Measurements from ENCODE around the gene MNT. TPM values are rescaled to one million over a fixed set of nuclear protein-coding genes. Genes with fewer than 3 reads are reported as not detected.
A peak's percentile ranks its signal among the peaks of the same experiment; 100 is the strongest.

The MNT gene
- total and polyA plus RNA-seq, 2 experiments from 2014 or later, result 5.7 to 6.4 TPM

GRCh38 chr17:2336852-2337543 is 63.9 kb downstream of the MNT start, which contains the start of gene SGSM2:
Gene SGSM2 (plus strand): TSS chr17:2337501. CDS start chr17:2337689, 188 bp downstream.
- Mint-ChIP-seq H3K36me3 (ENCODE audit: low read depth) (peaks cover 6% of the 10 kb centered on the region; the same call in 1 of the 3 replicates), H3K27me3 (ENCODE audit: insufficient read depth, low read depth, poor library complexity) (peaks cover 17% of the 10 kb centered on the region), H3K4me1 (peaks cover 5% of the 10 kb centered on the region), H3K4me3 (peak within 1 kb of the TSS; percentile 84; the same call in 2 of the 3 replicates), H3K27ac (peak within 1 kb of the TSS; percentile 99), H3K9me3 (peaks cover 2% of the 10 kb centered on the region; the same call in 1 of the 3 replicates)
- Histone ChIP-seq H4K20me1 (replicated peaks; ENCODE audit: insufficient read depth) (peaks cover 26% of the 10 kb centered on the region), H3K36me3 (ENCODE audit: insufficient read depth) (peaks cover 33% of the 10 kb centered on the region), H3K4me3 (peak within 1 kb of the TSS; percentile 95), H2AFZ (peak within 1 kb of the TSS; percentile 98), H3K9me2 (ENCODE audit: insufficient read depth) (no peaks in the 10 kb centered on the region), H3K4me2 (peak within 1 kb of the TSS; percentile 99), H3F3A (replicated peaks; ENCODE audit: low read depth) (peaks cover 37% of the 10 kb centered on the region), H3K79me2 (replicated peaks; ENCODE audit: insufficient read depth) (peaks cover 56% of the 10 kb centered on the region), H3K27ac (ENCODE audit: low read depth) (0 out of 2 replicates have a peak within 1 kb of the TSS, but pooled peaks have one; percentile 55), H3K27me3 (ENCODE audit: insufficient read depth) (no peaks in the 10 kb centered on the region), H3K4me1 (ENCODE audit: insufficient read depth) (peaks cover 20% of the 10 kb centered on the region)
- peak; percentile 18 for TF ChIP-seq EZH2 (IDR thresholded peaks at IDR 0.05; ENCODE audit: low read depth, unreplicated experiment)
- no peak for TF ChIP-seq STAT1 (IDR thresholded peaks at IDR 0.05; ENCODE audit: unreplicated experiment)
- DNase-seq (ENCODE audit: low spot score) (peak; percentile 51), ATAC-seq (peak; percentile 39)

GRCh38 chr17:2336215-2336851 is 64.5 kb downstream of the MNT start, which contains the start of gene TSR1:
Gene TSR1 (minus strand): TSS chr17:2336457. CDS start chr17:2336427, 30 bp downstream.
- H3K27me3 Mint-ChIP-seq (ENCODE audit: insufficient read depth, low read depth, poor library complexity), result peaks cover 17% of the 10 kb centered on the region
- H3K9me3 Mint-ChIP-seq, result peaks cover 2% of the 10 kb centered on the region; the same call in 1 of the 3 replicates
- peaks cover 63% of the 10 kb centered on the region for H3K79me2 ChIP-seq (replicated peaks; ENCODE audit: insufficient read depth)
- peaks cover 40% of the 10 kb centered on the region for H3K36me3 ChIP-seq (ENCODE audit: insufficient read depth)
- no peak within 1 kb of the TSS; the same call in 2 of the 3 replicates for H3K4me3 Mint-ChIP-seq
- 0 out of 3 replicates have a peak, but pooled peaks cover 2% of the 10 kb centered on the region for H3K36me3 Mint-ChIP-seq (ENCODE audit: low read depth)
- H4K20me1 ChIP-seq (replicated peaks; ENCODE audit: insufficient read depth), result peaks cover 27% of the 10 kb centered on the region
- H3K27ac Mint-ChIP-seq, result peak within 1 kb of the TSS; percentile 99
- peaks cover 20% of the 10 kb centered on the region for H3K4me1 ChIP-seq (ENCODE audit: insufficient read depth)
- peak within 1 kb of the TSS; percentile 84 for H3K27ac ChIP-seq (ENCODE audit: low read depth)
- peak within 1 kb of the TSS; percentile 99 for H3K4me2 ChIP-seq
- H3K27me3 ChIP-seq (ENCODE audit: insufficient read depth), result no peaks in the 10 kb centered on the region
- ATAC-seq (peak; percentile 86), DNase-seq (ENCODE audit: low spot score) (peak; percentile 95)
- peak within 1 kb of the TSS; percentile 95 for H3K4me3 ChIP-seq
- H3F3A ChIP-seq (replicated peaks; ENCODE audit: low read depth), result peaks cover 38% of the 10 kb centered on the region
- peak within 1 kb of the TSS; percentile 98 for H2AFZ ChIP-seq
- TF ChIP-seq ZNF114 (CRISPR knock-in tag; IDR thresholded peaks at IDR 0.05) (no peak), EZH2 (IDR thresholded peaks at IDR 0.05; ENCODE audit: low read depth, unreplicated experiment) (no peak), CREB1 (CRISPR knock-in tag; IDR thresholded peaks at IDR 0.05; ENCODE audit: low read depth) (peak; percentile 71), ZNF462 (CRISPR knock-in tag; IDR thresholded peaks at IDR 0.05) (no peak), ETS1 (IDR thresholded peaks at IDR 0.05) (peak; percentile 76), JUNB (IDR thresholded peaks at IDR 0.05; ENCODE audit: unreplicated experiment) (no peak), CTCF (conservative IDR thresholded peaks at IDR 0.05; ENCODE audit: low read depth in 2 of 2) (peak in 1 of 2 experiments; percentile 49; a peak in 2 of 4 replicates), POLR2AphosphoS5 (IDR thresholded peaks at IDR 0.05; ENCODE audit: low read depth) (peak; percentile 95), ZNF331 (CRISPR knock-in tag; IDR thresholded peaks at IDR 0.05; ENCODE audit: low read depth) (no peak), NANOG (IDR thresholded peaks at IDR 0.05; ENCODE audit: borderline replicate concordance) (no peak)
- H3K9me2 ChIP-seq (ENCODE audit: insufficient read depth), result no peaks in the 10 kb centered on the region
- H3K4me1 Mint-ChIP-seq, result peaks cover 5% of the 10 kb centered on the region
